Lung (tissue), 12 donors: Measurements from ENCODE around the gene HLA-DQA1. TPM values are rescaled to one million over a fixed set of nuclear protein-coding genes. Genes with fewer than 3 reads are reported as not detected.
"Not testable (repeated sequence)": the region's sequence is repeated elsewhere in the genome, so short reads cannot be mapped to it uniquely, and the experiment has no call there.

Experiments
- ATAC-seq: fragments of 200-7000 bp; cut with Tn5 transposase; one replicate; pipeline ENCODE4 v1.9.1; 2020; ENCODE audit warnings: moderate number of reproducible peaks; ENCODE audit not compliant: insufficient read depth, low FRiP score
- DNase-seq, 3 donors: peaks; one replicate each; pipeline ENCODE4 v3.0.0-alpha.2; 2013 to 2017
- H3K27ac ChIP-seq, 2 donors: one replicate each; pipeline ENCODE4 v1.5.1; 2013; ENCODE audit warnings: mild to moderate bottlenecking in 2 of 2, moderate library complexity in 2 of 2, control low read depth in 1 of 2, inconsistent platforms in 1 of 2, low read depth in 1 of 2, low read length in 1 of 2
- H3K27me3 ChIP-seq, 3 donors: one replicate each; pipeline ENCODE4 v1.5.1; 2013; ENCODE audit warnings: low read length in 2 of 3; ENCODE audit not compliant: control insufficient read depth in 3 of 3, insufficient read depth in 3 of 3
- H3K36me3 ChIP-seq, 4 donors: one replicate each; pipeline ENCODE4 v1.5.1; 2013; ENCODE audit warnings: low read length in 4 of 4, mild to moderate bottlenecking in 1 of 4, moderate library complexity in 1 of 4; ENCODE audit not compliant: control insufficient read depth in 4 of 4, insufficient read depth in 4 of 4
- H3K4me1 ChIP-seq, 5 donors: one replicate each; pipeline ENCODE4 v1.5.1; 2013; ENCODE audit warnings: low read length in 5 of 5, mild to moderate bottlenecking in 2 of 5, moderate library complexity in 1 of 5; ENCODE audit not compliant: control insufficient read depth in 5 of 5, insufficient read depth in 5 of 5
- H3K4me3 ChIP-seq: one replicate; pipeline ENCODE4 v1.5.1; 2013; ENCODE audit warnings: mild to moderate bottlenecking, control low read depth, moderate library complexity
- H3K9ac ChIP-seq, 2 donors: one replicate each; pipeline ENCODE4 v1.5.1; 2013; ENCODE audit warnings: low read length in 2 of 2, control low read depth in 1 of 2; ENCODE audit not compliant: insufficient read depth in 1 of 2
- H3K9me3 ChIP-seq, 4 donors: one replicate each; pipeline ENCODE4 v1.5.1; 2013; ENCODE audit warnings: low read length in 3 of 4, mild to moderate bottlenecking in 1 of 4, moderate library complexity in 1 of 4; ENCODE audit not compliant: control insufficient read depth in 4 of 4, insufficient read depth in 3 of 4
- CTCF ChIP-seq: IDR thresholded peaks from 2 replicates; pipeline ENCODE4 v1.5.1; 2012; ENCODE audit warnings: mild to moderate bottlenecking; ENCODE audit errors: control extremely low read depth, extremely low read depth
- WGBS, 2 donors: extraction: QIAGEN DNeasy Blood & Tissue Kit; methylation state at CpG; one replicate each; pipeline ENCODE4 v1.1.7; 2013; 5-methylcytosine and 5-hydroxymethylcytosine counted together
- polyA plus RNA-seq, 2 donors: library from polyadenylated mRNA; stranded (reverse); fragments of 200-250 nt; gene quantifications; one replicate each; pipeline ENCODE4 v1.2.1, GENCODE V29; 2013
- total RNA-seq, 2 donors: library from RNA; depleted of rRNA in 1 of 2; stranded (reverse); fragments of >200 nt in 1 of 2; gene quantifications; one replicate each; pipeline ENCODE4 v1.2.1, GENCODE V29; 2014 to 2021
- donor health status: control.
- donor health status: control.
- donor health status: Bipolar disorder and iron deficiency.
- donor health status: healthy.
- donor health status: DM: yes; HTN: yes; CAD: no.

The HLA-DQA1 gene
- total and polyA plus RNA-seq, 4 donors = 6.0 to 199 (median 124) TPM

GRCh38 chr6:32655203-32655710 is 18.1 kb downstream of the HLA-DQA1 start:
- Histone ChIP-seq H3K27ac (no peak overlapping the region), H3K4me1 (peaks cover 0 to 2% (median 0%) of the 10 kb centered on the region in 5 donors), H3K4me3 (no peak overlapping the region), H3K36me3 (peaks cover 0 to 10% (median 0%) of the 10 kb centered on the region in 4 donors), H3K9me3 (no peaks in the 10 kb centered on the region), H3K9ac (no peak overlapping the region), H3K27me3 (no peaks in the 10 kb centered on the region)
- no peak for DNase-seq
- TF ChIP-seq CTCF = no peak
- WGBS, 2 donors = 91 to 97% methylated on average over 2 of the region's 2 CpGs
- ATAC-seq = no peak

- not testable (repeated sequence) for H3K4me3 ChIP-seq, ATAC-seq, DNase-seq, H3K9ac ChIP-seq, H3K9me3 ChIP-seq, H3K4me1 ChIP-seq, H3K27me3 ChIP-seq, H3K27ac ChIP-seq
- WGBS, 2 donors = 30 to 35% methylated on average over 5 to 6 of the region's 6 CpGs
- H3K36me3 ChIP-seq = peaks cover 0 to 25% (median 0%) of the 10 kb centered on the region in 4 donors
These were observed 20.1 kb downstream of the HLA-DQA1 start for GRCh38 chr6:32657329-32657728.

GRCh38 chr6:32657819-32658218 is 20.6 kb downstream of the HLA-DQA1 start:
- DNase-seq, ATAC-seq, H3K4me1 ChIP-seq, H3K4me3 ChIP-seq, H3K9me3 ChIP-seq, H3K27me3 ChIP-seq, H3K27ac ChIP-seq, H3K9ac ChIP-seq: not testable (repeated sequence)
- peaks cover 0 to 25% (median 0%) of the 10 kb centered on the region in 4 donors for H3K36me3 ChIP-seq

GRCh38 chr6:32658268-32658897 is 21.2 kb downstream of the HLA-DQA1 start:
- peak overlapping the region in 1 of 2 donors; percentile 32 for H3K27ac ChIP-seq
- no peaks in the 10 kb centered on the region for H3K9me3 ChIP-seq
- H3K36me3 ChIP-seq = peaks cover 0 to 25% (median 0%) of the 10 kb centered on the region in 4 donors
- WGBS, 2 donors = 44 to 50% methylated on average over 6 of the region's 6 CpGs
- H3K9ac ChIP-seq = no peak overlapping the region
- peaks cover 0 to 2% (median 0%) of the 10 kb centered on the region in 5 donors for H3K4me1 ChIP-seq
- DNase-seq (no peak), ATAC-seq (peak; percentile 27)
- no peaks in the 10 kb centered on the region for H3K27me3 ChIP-seq
- TF ChIP-seq CTCF = no peak
- H3K4me3 ChIP-seq = no peak overlapping the region
